ENCODE measurements around the gene COL21A1. TPM values are rescaled to one million over a fixed set of nuclear protein-coding genes. Genes with fewer than 3 reads are reported as not detected.

Gene COL21A1
- total RNA-seq, 2 donors from 2014 or later: 9.7 to 13.2 TPM

- DNase-seq (ENCODE audit: low spot score): no peak
- intact Hi-C loops (cut with DNase I): no loop called here
Measured at GRCh38 chr6:56214041-56214702, 33.2 kb downstream of the COL21A1 start.

- intact Hi-C loops (cut with DNase I): no loop called here
Measured at GRCh38 chr6:56211724-56212123, 35.7 kb downstream of the COL21A1 start.

GRCh38 chr6:56204134-56204533 lies 43.2 kb downstream of the COL21A1 start:
- intact Hi-C loops (cut with DNase I): no loop called here

More at GRCh38 chr6:56211724-56212123, 35.7 kb downstream of the COL21A1 start:
- no peak for DNase-seq (ENCODE audit: low spot score)

GRCh38 chr6:56199956-56200355 lies 47.4 kb downstream of the COL21A1 start:
- intact Hi-C loops (cut with DNase I): no loop called here
- no peak for DNase-seq (ENCODE audit: low spot score)

More at GRCh38 chr6:56204134-56204533, 43.2 kb downstream of the COL21A1 start:
- peak; percentile 74 for DNase-seq (ENCODE audit: low spot score)

GRCh38 chr6:56193846-56194245 lies 53.5 kb downstream of the COL21A1 start:
- no peak for DNase-seq (ENCODE audit: low spot score)
- intact Hi-C loops (cut with DNase I): no loop called here

- no peak for DNase-seq (ENCODE audit: low spot score)
- intact Hi-C loops (cut with DNase I): no loop called here
Measured at GRCh38 chr6:56188429-56188828, 59.0 kb downstream of the COL21A1 start.

GRCh38 chr6:56187686-56188085 lies 59.7 kb downstream of the COL21A1 start:
- intact Hi-C loops (cut with DNase I): no loop called here
- DNase-seq (ENCODE audit: low spot score): no peak

- intact Hi-C loops (cut with DNase I): no loop called here
Measured at GRCh38 chr6:56176741-56177140, 70.6 kb downstream of the COL21A1 start.

GRCh38 chr6:56173228-56173627 lies 74.2 kb downstream of the COL21A1 start:
- intact Hi-C loops (cut with DNase I): no loop called here
- no peak for DNase-seq (ENCODE audit: low spot score)

More at GRCh38 chr6:56176741-56177140, 70.6 kb downstream of the COL21A1 start:
- DNase-seq (ENCODE audit: low spot score): no peak

- DNase-seq (ENCODE audit: low spot score): no peak
Measured at GRCh38 chr6:56172144-56172543, 75.2 kb downstream of the COL21A1 start.

GRCh38 chr6:56169366-56169765 lies 78.0 kb downstream of the COL21A1 start:
- intact Hi-C loops (cut with DNase I): no loop called here

More at GRCh38 chr6:56172144-56172543, 75.2 kb downstream of the COL21A1 start:
- intact Hi-C loops (cut with DNase I): no loop called here

GRCh38 chr6:56168596-56168995 lies 78.8 kb downstream of the COL21A1 start:
- intact Hi-C loops (cut with DNase I): no loop called here
- no peak for DNase-seq (ENCODE audit: low spot score)

More at GRCh38 chr6:56169366-56169765, 78.0 kb downstream of the COL21A1 start:
- DNase-seq (ENCODE audit: low spot score): no peak

- intact Hi-C loops (cut with DNase I): no loop called here
- no peak for DNase-seq (ENCODE audit: low spot score)
Measured at GRCh38 chr6:56162081-56162480, 85.3 kb downstream of the COL21A1 start.

- no peak for DNase-seq (ENCODE audit: low spot score)
- intact Hi-C loops (cut with DNase I): no loop called here
Measured at GRCh38 chr6:56160489-56160888, 86.9 kb downstream of the COL21A1 start.

GRCh38 chr6:56158571-56158970 lies 88.8 kb downstream of the COL21A1 start:
- DNase-seq (ENCODE audit: low spot score): no peak
- intact Hi-C loops (cut with DNase I): no loop called here

GRCh38 chr6:56156643-56157042 lies 90.7 kb downstream of the COL21A1 start:
- intact Hi-C loops (cut with DNase I): no loop called here
- no peak for DNase-seq (ENCODE audit: low spot score)

- no peak for DNase-seq (ENCODE audit: low spot score)
- intact Hi-C loops (cut with DNase I): no loop called here
Measured at GRCh38 chr6:56155634-56156141, 91.7 kb downstream of the COL21A1 start.

GRCh38 chr6:56154076-56154475 lies 93.3 kb downstream of the COL21A1 start:
- no peak for DNase-seq (ENCODE audit: low spot score)
- intact Hi-C loops (cut with DNase I): no loop called here

GRCh38 chr6:56152611-56153010 lies 94.8 kb downstream of the COL21A1 start:
- intact Hi-C loops (cut with DNase I): no loop called here

GRCh38 chr6:56151609-56152224 lies 95.7 kb downstream of the COL21A1 start:
- intact Hi-C loops (cut with DNase I): no loop called here
- DNase-seq (ENCODE audit: low spot score): no peak

More at GRCh38 chr6:56152611-56153010, 94.8 kb downstream of the COL21A1 start:
- no peak for DNase-seq (ENCODE audit: low spot score)

All from posterior vena cava (tissue), 2 donors.